HUDEP-2 (cell line): ENCODE results near the gene RNF222.

Source experiments
- DNase-seq, 76 experiments: peaks; one replicate each; lab custom pipeline; 2025; ENCODE audit not compliant: unreplicated experiment in 76 of 76; lab: John Stamatoyannopoulos, UW

Gene RNF222, protein sequence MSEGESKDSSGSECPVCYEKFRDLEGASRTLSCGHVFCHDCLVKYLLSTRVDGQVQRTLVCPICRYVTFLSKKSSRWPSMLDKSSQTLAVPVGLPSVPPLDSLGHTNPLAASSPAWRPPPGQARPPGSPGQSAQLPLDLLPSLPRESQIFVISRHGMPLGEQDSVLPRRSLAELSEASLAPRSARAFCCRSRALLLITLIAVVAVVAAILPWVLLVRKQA

DNA sequence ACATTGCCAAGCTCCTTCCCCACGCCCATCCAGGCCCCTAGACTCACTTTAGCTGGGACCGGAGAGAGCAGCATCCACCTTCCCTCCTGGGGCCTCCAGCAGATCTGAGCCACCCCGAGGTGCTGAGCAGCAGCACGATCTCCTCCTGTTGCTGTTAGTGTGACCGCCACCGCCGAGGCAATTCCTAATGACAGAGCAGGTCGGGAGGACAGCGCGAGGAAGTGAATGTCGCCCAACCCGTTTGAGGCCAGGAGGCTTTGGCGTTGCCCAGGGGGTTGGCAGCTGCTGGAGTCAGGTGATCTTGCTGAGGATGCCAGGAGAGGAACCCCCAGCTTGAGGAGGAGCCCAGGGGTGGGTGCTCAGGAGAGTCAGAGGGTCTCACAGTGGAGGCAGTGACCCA, at the start of gene RNF222:
TSS of gene RNF222 (minus strand) at position 192 of the 400 bp plus-strand sequence. CDS start 4,366 bp downstream, outside the sequence.
- no peak for DNase-seq

DNA sequence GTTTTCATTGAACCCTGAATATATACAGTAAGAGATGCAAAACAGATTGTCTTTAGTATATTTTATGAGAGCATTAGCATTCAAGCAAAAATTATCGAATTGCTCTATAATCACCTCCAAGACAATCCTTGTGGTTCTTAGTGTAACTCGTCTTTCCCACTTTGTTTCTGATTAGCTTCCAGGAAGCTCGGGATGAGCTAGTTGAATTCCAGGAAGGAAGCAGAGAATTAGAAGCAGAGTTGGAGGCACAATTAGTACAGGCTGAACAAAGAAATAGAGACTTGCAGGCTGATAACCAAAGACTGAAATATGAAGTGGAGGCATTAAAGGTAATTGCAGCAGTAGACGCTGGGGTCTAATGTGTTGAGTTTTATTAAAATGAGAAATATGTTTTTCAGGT, 47.9 kb upstream of the RNF222 start:
- no peak for DNase-seq

- peak in 27 of 76 experiments; percentile 4 to 47 (median 19) for DNase-seq
These were observed 46.9 kb upstream of the RNF222 start for GRCh38 chr17:8444494-8444893.

DNA sequence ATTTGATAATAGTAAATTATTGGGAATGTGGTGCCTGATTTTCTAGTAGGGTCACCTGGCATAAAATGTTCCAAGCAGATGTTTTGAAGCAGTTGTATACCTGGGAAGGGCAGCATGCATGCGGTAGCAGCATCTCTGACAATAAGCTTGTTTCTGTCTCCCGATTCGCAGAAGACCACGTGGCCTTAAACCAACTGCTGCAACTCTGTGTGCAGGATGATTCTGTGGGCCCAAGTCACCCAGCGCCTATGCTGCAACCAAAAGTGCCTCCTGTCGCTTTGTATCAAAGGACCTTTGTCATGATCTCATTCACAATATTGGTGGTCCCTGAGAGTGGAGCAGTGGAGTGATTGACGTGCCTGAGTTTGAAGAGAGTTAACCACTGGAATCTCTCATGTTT, 46.1 kb upstream of the RNF222 start:
- no peak for DNase-seq

DNA sequence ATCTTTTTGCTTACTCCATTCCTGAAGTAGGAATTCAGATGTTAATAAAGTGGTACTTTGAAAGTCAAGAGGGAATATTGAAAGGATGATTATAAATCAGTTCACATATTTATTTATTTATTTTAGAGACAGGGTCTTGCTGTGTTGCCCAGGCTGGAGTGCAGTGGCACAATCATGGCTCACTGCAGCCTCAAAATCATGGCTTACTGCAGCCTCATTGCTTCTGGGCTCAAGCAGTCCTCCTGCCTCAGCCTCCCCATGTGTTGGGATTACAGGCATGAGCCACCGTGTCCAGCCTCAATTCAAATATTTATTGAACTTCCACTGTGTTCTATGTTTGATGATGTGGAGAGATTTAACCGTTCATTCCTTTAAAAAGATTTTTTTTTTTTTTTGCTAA, 44.7 kb upstream of the RNF222 start:
- DNase-seq: no peak

- no peak for DNase-seq
These were observed 44.1 kb upstream of the RNF222 start for GRCh38 chr17:8441690-8442089.

DNA sequence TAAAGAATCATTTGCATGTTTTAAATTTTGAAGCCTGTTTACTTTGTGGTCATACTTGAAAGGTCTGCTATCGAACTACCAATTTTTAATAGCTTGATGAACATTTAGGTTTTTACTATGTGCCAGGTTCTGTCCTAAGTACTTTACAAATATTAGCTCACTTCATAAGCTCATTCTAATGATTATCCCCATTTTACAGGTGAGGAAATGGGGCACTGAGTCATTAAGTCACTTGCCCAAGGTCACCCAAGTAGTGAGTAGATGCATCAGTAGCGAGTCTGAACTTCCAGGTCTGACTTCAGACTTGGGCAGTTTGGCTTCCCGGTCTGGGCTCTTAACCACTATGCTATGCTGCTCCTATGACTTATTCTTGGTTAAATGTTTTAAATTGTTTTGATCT, 42.1 kb upstream of the RNF222 start:
- DNase-seq: no peak

- no peak for DNase-seq
These were observed 40.8 kb upstream of the RNF222 start for GRCh38 chr17:8438441-8438840.

GRCh38 chr17:8436844-8437171, 39.2 kb upstream of the RNF222 start:
- DNase-seq: peak in 1 of 76 experiments; percentile 37

DNA sequence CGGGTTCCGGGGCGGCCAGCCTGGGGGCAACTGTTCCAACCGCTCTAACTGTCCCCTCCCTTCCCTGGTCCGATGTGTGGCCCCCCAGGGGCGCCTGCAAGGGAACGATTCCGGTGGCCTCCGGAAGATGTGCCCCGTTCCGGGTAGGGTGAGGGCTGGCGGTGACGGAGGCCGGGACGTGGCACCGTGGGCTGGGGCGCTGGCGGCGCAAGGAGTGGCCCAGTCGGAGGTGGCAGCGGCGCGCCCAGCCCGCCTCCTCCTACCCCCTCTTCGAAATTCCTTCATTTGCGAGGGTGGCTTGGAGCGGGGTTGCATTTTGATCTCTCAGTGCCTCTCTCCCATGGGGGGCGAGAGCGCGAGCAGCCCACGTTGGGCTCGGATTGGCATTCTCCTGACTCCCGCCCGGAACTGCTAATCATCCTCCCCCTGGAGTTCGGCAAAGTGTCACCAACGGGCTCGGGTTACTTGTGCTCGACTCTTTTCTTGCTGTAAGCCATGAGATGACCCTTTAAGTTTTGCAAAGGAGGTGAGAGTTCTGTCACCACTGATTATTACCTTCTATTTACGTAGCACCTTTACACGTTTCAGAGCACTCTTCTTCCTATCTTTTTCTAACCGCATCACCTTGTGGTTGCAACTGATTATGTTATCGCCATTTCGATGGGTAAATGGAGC, 38.7 kb upstream of the RNF222 start:
- DNase-seq: peak in 50 of 76 experiments; percentile 8 to 75 (median 44)

GRCh38 chr17:8435245-8436168, 37.9 kb upstream of the RNF222 start, which contains the start of gene NDEL1:
Gene NDEL1 (plus strand): TSS chr17:8435884. CDS start chr17:8444272, 8,388 bp downstream.
- DNase-seq: peak in 75 of 76 experiments; percentile 56 to 99 (median 96)

- DNase-seq: no peak
These were observed 33.3 kb upstream of the RNF222 start for GRCh38 chr17:8430966-8431365.

- no peak for DNase-seq
These were observed 29.2 kb upstream of the RNF222 start for GRCh38 chr17:8426802-8427201.

GRCh38 chr17:8426094-8426720, 28.6 kb upstream of the RNF222 start:
- DNase-seq: no peak

GRCh38 chr17:8421571-8421970, 23.9 kb upstream of the RNF222 start:
- no peak for DNase-seq

- peak in 73 of 76 experiments; percentile 16 to 93 (median 73) for DNase-seq
These were observed 22.7 kb upstream of the RNF222 start for GRCh38 chr17:8420041-8420934.

- DNase-seq: no peak
These were observed 21.7 kb upstream of the RNF222 start for GRCh38 chr17:8419305-8419704.

DNA sequence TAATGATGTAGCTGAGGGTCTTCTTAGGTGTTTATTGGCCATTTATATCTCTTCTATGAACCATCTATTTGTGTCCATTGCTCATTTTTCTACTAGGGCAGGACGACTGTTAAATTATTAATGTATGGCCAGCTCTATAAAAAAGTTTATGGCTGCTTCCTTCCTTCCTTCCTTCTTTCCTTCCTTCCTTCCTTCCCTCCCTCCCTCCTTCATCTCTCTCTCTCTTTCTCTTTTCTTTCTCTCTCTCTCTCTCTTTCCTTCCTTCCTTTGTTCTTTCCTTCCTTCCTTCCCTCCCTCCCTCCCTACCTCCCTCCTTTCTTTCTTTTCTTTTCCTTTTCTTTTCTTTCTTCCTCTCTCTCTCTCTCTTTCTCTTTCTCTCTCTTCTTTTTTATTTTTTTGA, 20.8 kb upstream of the RNF222 start:
- DNase-seq: no peak

DNA sequence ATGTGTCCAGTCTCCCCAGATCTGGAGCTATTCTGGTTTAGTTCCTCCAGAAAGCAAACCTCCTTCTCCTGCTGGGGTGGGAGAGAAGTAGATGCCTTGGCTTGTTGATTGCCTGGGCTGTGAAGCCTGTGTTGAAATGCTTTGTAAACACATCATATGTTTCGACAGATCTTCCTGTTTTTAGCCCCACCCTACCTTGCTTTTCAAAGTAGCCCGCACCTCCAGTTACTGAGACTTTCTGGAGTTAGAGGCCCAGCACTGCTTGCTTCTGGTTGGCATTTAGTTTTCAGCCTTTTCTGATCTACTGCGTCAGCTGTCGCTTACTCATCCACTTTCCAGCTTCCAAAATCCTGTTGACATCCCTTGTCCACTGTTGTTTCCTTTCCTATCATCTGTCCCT, 20.2 kb upstream of the RNF222 start:
- no peak for DNase-seq

DNA sequence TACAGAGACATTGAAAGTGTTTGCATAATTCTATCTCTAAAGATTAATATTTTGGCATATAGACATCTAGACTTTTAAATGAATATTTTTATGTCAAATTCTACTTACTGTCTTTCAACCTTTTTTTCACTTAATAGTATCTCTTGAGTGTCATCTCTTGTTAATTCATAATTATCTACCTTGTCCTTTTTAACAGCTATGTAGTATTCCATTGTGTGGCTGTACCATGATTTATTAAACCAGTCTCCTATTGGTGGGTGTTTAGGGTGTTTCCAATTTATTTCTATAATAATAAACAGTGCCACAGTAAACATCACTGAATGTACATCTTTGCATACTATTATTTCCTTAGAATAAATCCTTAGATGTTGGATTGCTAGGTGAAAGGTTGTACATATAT, 16.3 kb upstream of the RNF222 start:
- no peak for DNase-seq
